ENCODE results near the gene GSTM5.
"Not testable (repeated sequence)": the region's sequence is repeated elsewhere in the genome, so short reads cannot be mapped to it uniquely, and the experiment has no call there.

GSTM5 gene

GRCh38 chr1:109711593-109712320, at the start of gene GSTM5:
Gene GSTM5 (plus strand): TSS chr1:109712251. CDS start chr1:109712313, 62 bp downstream.
- DNase-seq; in situ Hi-C loops (cut with MboI; ENCODE audit: low pct_unique_long_range_greater_than_20kb, low sequenced_read_pairs): not testable (repeated sequence)

- no peak for DNase-seq
- in situ Hi-C loops (cut with MboI; ENCODE audit: low pct_unique_long_range_greater_than_20kb, low sequenced_read_pairs), result loop anchor here (25.0 kb wide), 1 partner anchor 98 kb away; the partner anchor contains the start of gene EPS8L3
These were observed 47.4 kb upstream of the GSTM5 start for GRCh38 chr1:109664671-109665070.

GRCh38 chr1:109667452-109668122, 44.5 kb upstream of the GSTM5 start, which contains the start of gene GSTM2:
Gene GSTM2 (plus strand): TSS chr1:109668057. CDS start chr1:109668116, 59 bp downstream.
- in situ Hi-C loops (cut with MboI; ENCODE audit: low pct_unique_long_range_greater_than_20kb, low sequenced_read_pairs), result loop anchor here (25.0 kb wide), 1 partner anchor 95 kb away; the partner anchor contains the start of gene EPS8L3

GRCh38 chr1:109668123-109668775, 43.8 kb upstream of the GSTM5 start:
- in situ Hi-C loops (cut with MboI; ENCODE audit: low pct_unique_long_range_greater_than_20kb, low sequenced_read_pairs), result loop anchor here (25.0 kb wide), 1 partner anchor 94 kb away; the partner anchor contains the start of gene EPS8L3
- DNase-seq, result no peak

More at GRCh38 chr1:109667452-109668122, 44.5 kb upstream of the GSTM5 start, which contains the start of gene GSTM2:
- DNase-seq, result no peak

- in situ Hi-C loops (cut with MboI; ENCODE audit: low pct_unique_long_range_greater_than_20kb, low sequenced_read_pairs), result loop anchor here (25.0 kb wide), 1 partner anchor 93 kb away; the partner anchor contains the start of gene EPS8L3
- peak; percentile 84 for DNase-seq
These were observed 42.7 kb upstream of the GSTM5 start for GRCh38 chr1:109669246-109669948.

- not testable (repeated sequence) for DNase-seq
- in situ Hi-C loops (cut with MboI; ENCODE audit: low pct_unique_long_range_greater_than_20kb, low sequenced_read_pairs), result loop anchor here (25.0 kb wide), 1 partner anchor 92 kb away; the partner anchor contains the start of gene EPS8L3
These were observed 42.1 kb upstream of the GSTM5 start for GRCh38 chr1:109669949-109670302.

- DNase-seq, result no peak
- in situ Hi-C loops (cut with MboI; ENCODE audit: low pct_unique_long_range_greater_than_20kb, low sequenced_read_pairs), result loop anchor here (25.0 kb wide), 1 partner anchor 91 kb away; the partner anchor contains the start of gene EPS8L3
These were observed 41.0 kb upstream of the GSTM5 start for GRCh38 chr1:109671067-109671466.

- in situ Hi-C loops (cut with MboI; ENCODE audit: low pct_unique_long_range_greater_than_20kb, low sequenced_read_pairs), result loop anchor here (25.0 kb wide), 1 partner anchor 88 kb away; the partner anchor contains the start of gene EPS8L3
- DNase-seq, result not testable (repeated sequence)
These were observed 38.2 kb upstream of the GSTM5 start for GRCh38 chr1:109673861-109674260.

- in situ Hi-C loops (cut with MboI; ENCODE audit: low pct_unique_long_range_greater_than_20kb, low sequenced_read_pairs); DNase-seq: not testable (repeated sequence)
These were observed 35.2 kb upstream of the GSTM5 start for GRCh38 chr1:109676683-109677381.

- in situ Hi-C loops (cut with MboI; ENCODE audit: low pct_unique_long_range_greater_than_20kb, low sequenced_read_pairs), result no loop called here
- no peak for DNase-seq
These were observed 34.6 kb upstream of the GSTM5 start for GRCh38 chr1:109677459-109677858.

- in situ Hi-C loops (cut with MboI; ENCODE audit: low pct_unique_long_range_greater_than_20kb, low sequenced_read_pairs); DNase-seq: not testable (repeated sequence)
These were observed 33.4 kb upstream of the GSTM5 start for GRCh38 chr1:109678637-109679036.

GRCh38 chr1:109684777-109685176, 27.3 kb upstream of the GSTM5 start:
- in situ Hi-C loops (cut with MboI; ENCODE audit: low pct_unique_long_range_greater_than_20kb, low sequenced_read_pairs); DNase-seq: not testable (repeated sequence)

- in situ Hi-C loops (cut with MboI; ENCODE audit: low pct_unique_long_range_greater_than_20kb, low sequenced_read_pairs); DNase-seq: not testable (repeated sequence)
These were observed 26.7 kb upstream of the GSTM5 start for GRCh38 chr1:109685399-109685798.

- in situ Hi-C loops (cut with MboI; ENCODE audit: low pct_unique_long_range_greater_than_20kb, low sequenced_read_pairs); DNase-seq: not testable (repeated sequence)
These were observed 26.2 kb upstream of the GSTM5 start for GRCh38 chr1:109685890-109686289.

- in situ Hi-C loops (cut with MboI; ENCODE audit: low pct_unique_long_range_greater_than_20kb, low sequenced_read_pairs); DNase-seq: not testable (repeated sequence)
These were observed 24.9 kb upstream of the GSTM5 start for GRCh38 chr1:109687109-109687508.

- in situ Hi-C loops (cut with MboI; ENCODE audit: low pct_unique_long_range_greater_than_20kb, low sequenced_read_pairs), result no loop called here
- DNase-seq, result no peak
These were observed 24.2 kb upstream of the GSTM5 start, which contains the start of gene GSTM1 for GRCh38 chr1:109687641-109688499. Gene GSTM1 (plus strand): TSS chr1:109687817. CDS start chr1:109687874, 57 bp downstream.

- in situ Hi-C loops (cut with MboI; ENCODE audit: low pct_unique_long_range_greater_than_20kb, low sequenced_read_pairs), result no loop called here
These were observed 22.1 kb upstream of the GSTM5 start for GRCh38 chr1:109689844-109690405.

More at GRCh38 chr1:109689844-109690405, 22.1 kb upstream of the GSTM5 start:
- DNase-seq, result no peak

Measured in KBM-7 (cell line).